ENCODE measurements around the gene HEG1.

HEG1 gene

GRCh38 chr3:125069968-125070745, 14.4 kb upstream of the HEG1 start:
- Histone ChIP-seq H3K27me3 (ENCODE audit: control insufficient read depth, insufficient read depth, low read length) (no peaks in the 10 kb centered on the region), H3K4me1 (no peaks in the 10 kb centered on the region), H3K36me3 (ENCODE audit: control insufficient read depth, insufficient read depth, low read length) (no peaks in the 10 kb centered on the region), H3K79me2 (no peaks in the 10 kb centered on the region), H2AFZ (no peak overlapping the region), H3K4me3 (ENCODE audit: low read depth, low read length) (no peak overlapping the region), H3K4me2 (ENCODE audit: low read length) (no peak overlapping the region), H3K9me3 (ENCODE audit: control insufficient read depth, low read length) (no peaks in the 10 kb centered on the region), H3K27ac (no peak overlapping the region), H3K9ac (no peak overlapping the region)
- TF ChIP-seq CTCF (IDR thresholded peaks at IDR 0.05): no peak

GRCh38 chr3:125069452-125069851, 13.7 kb upstream of the HEG1 start:
- Histone ChIP-seq H3K4me2 (ENCODE audit: low read length) (no peak overlapping the region), H3K27me3 (ENCODE audit: control insufficient read depth, insufficient read depth, low read length) (no peaks in the 10 kb centered on the region), H3K9me3 (ENCODE audit: control insufficient read depth, low read length) (no peaks in the 10 kb centered on the region), H2AFZ (no peak overlapping the region), H3K9ac (no peak overlapping the region), H3K4me1 (no peaks in the 10 kb centered on the region), H3K27ac (no peak overlapping the region), H3K4me3 (ENCODE audit: low read depth, low read length) (no peak overlapping the region), H3K79me2 (no peaks in the 10 kb centered on the region), H3K36me3 (ENCODE audit: control insufficient read depth, insufficient read depth, low read length) (no peaks in the 10 kb centered on the region)
- TF ChIP-seq CTCF (IDR thresholded peaks at IDR 0.05): no peak

- Histone ChIP-seq H3K4me1 (peaks cover 2% of the 10 kb centered on the region), H3K27me3 (ENCODE audit: control insufficient read depth, insufficient read depth, low read length) (no peaks in the 10 kb centered on the region), H3K4me3 (ENCODE audit: low read depth, low read length) (no peak overlapping the region), H3K36me3 (ENCODE audit: control insufficient read depth, insufficient read depth, low read length) (no peaks in the 10 kb centered on the region), H3K9me3 (ENCODE audit: control insufficient read depth, low read length) (no peaks in the 10 kb centered on the region), H3K27ac (no peak overlapping the region), H3K4me2 (ENCODE audit: low read length) (no peak overlapping the region), H2AFZ (no peak overlapping the region), H3K79me2 (no peaks in the 10 kb centered on the region), H3K9ac (no peak overlapping the region)
- TF ChIP-seq CTCF (IDR thresholded peaks at IDR 0.05): no peak
These were observed 12.5 kb upstream of the HEG1 start for GRCh38 chr3:125068265-125068664.

- Histone ChIP-seq H3K4me2 (ENCODE audit: low read length) (no peak overlapping the region), H3K9me3 (ENCODE audit: control insufficient read depth, low read length) (no peaks in the 10 kb centered on the region), H3K36me3 (ENCODE audit: control insufficient read depth, insufficient read depth, low read length) (no peaks in the 10 kb centered on the region), H2AFZ (no peak overlapping the region), H3K79me2 (no peaks in the 10 kb centered on the region), H3K27me3 (ENCODE audit: control insufficient read depth, insufficient read depth, low read length) (no peaks in the 10 kb centered on the region), H3K27ac (no peak overlapping the region), H3K4me1 (peaks cover 11% of the 10 kb centered on the region), H3K4me3 (ENCODE audit: low read depth, low read length) (no peak overlapping the region), H3K9ac (no peak overlapping the region)
- no peak for TF ChIP-seq CTCF (IDR thresholded peaks at IDR 0.05)
These were observed 11.4 kb upstream of the HEG1 start for GRCh38 chr3:125067225-125067624.

Data from parathyroid adenoma (tissue), 2 donors.